GM12878 (cell line): ENCODE results near the gene B9D2.

ENCODE experiments used
- CHD2 ChIP-seq: IDR thresholded peaks from 2 replicates; pipeline ENCODE4 v1.6.1; 2011; ENCODE audit warnings: low read depth, low read length, improper control_type of control experiment, borderline replicate concordance
- CREB1 ChIP-seq: IDR thresholded peaks from 2 replicates; pipeline ENCODE4 v1.6.1; 2012; ENCODE audit warnings: low read depth, mild to moderate bottlenecking, inconsistent platforms
- EGR1 ChIP-seq, 2 experiments: IDR thresholded peaks; 1 replicate in 1 of 2; 2 replicates in 1 of 2; pipeline ENCODE4 v1.6.1; 2011 to 2012; ENCODE audit warnings: low read depth in 2 of 2, low read length in 2 of 2, borderline replicate concordance in 1 of 2, mild to moderate bottlenecking in 1 of 2, moderate library complexity in 1 of 2
- GABPA ChIP-seq: IDR thresholded peaks from 2 replicates; pipeline ENCODE4 v1.6.1; 2014; ENCODE audit warnings: antibody characterized with exemption, low read depth, mild to moderate bottlenecking, inconsistent platforms
- HDAC6 ChIP-seq: fragments of 200-600 bp; sonication (generic); IDR thresholded peaks from one replicate; pipeline ENCODE4 v1.8.0; 2017; ENCODE audit warnings: antibody characterized with exemption; ENCODE audit not compliant: unreplicated experiment
- HDGF ChIP-seq: fragments of 450-650 bp; IDR thresholded peaks from 2 replicates; pipeline ENCODE4 v1.6.1; 2016; ENCODE audit warnings: antibody characterized with exemption
- JUND ChIP-seq: IDR thresholded peaks from 2 replicates; pipeline ENCODE4 v1.6.1; 2012; ENCODE audit warnings: low read depth, mild to moderate bottlenecking, low read length, improper control_type of control experiment, moderate library complexity
- POLR2A ChIP-seq: IDR thresholded peaks from 2 replicates; pipeline ENCODE4 v1.6.1; 2011; ENCODE audit warnings: low read depth, mild to moderate bottlenecking, low read length
- SMC3 ChIP-seq: IDR thresholded peaks from 2 replicates; pipeline ENCODE4 v1.6.1; 2011; ENCODE audit warnings: low read length, improper control_type of control experiment, borderline replicate concordance
- SP1 ChIP-seq: IDR thresholded peaks from one replicate; pipeline ENCODE4 v1.6.1; 2011; ENCODE audit warnings: low read depth, low read length
- YY1 ChIP-seq: IDR thresholded peaks from 2 replicates; pipeline ENCODE4 v1.6.1; 2011; ENCODE audit warnings: low read depth, mild to moderate bottlenecking, low read length
- ZNF274 ChIP-seq: IDR thresholded peaks from one replicate; pipeline ENCODE4 v1.8.0; 2011; ENCODE audit not compliant: insufficient read length, insufficient read depth
- TF ChIP-seq, protein P1 (sequence below), 3 experiments: IDR thresholded peaks in 2 of 3; conservative IDR thresholded peaks in 1 of 3; 2 replicates each; pipeline ENCODE4 v1.5.1; 2011; ENCODE audit warnings: low read depth in 3 of 3, low read length in 3 of 3, mild to moderate bottlenecking in 3 of 3, control low read depth in 2 of 3, moderate library complexity in 2 of 3, inconsistent platforms in 1 of 3, mixed read lengths in 1 of 3; ENCODE audit not compliant: control insufficient read depth in 2 of 3, insufficient read depth in 1 of 3; ENCODE audit errors: extremely low read depth in 1 of 3
- TF ChIP-seq, protein P2 (sequence below): IDR thresholded peaks from 2 replicates; pipeline ENCODE4 v1.6.1; 2012; ENCODE audit warnings: low read depth, low read length, improper control_type of control experiment

DNA sequence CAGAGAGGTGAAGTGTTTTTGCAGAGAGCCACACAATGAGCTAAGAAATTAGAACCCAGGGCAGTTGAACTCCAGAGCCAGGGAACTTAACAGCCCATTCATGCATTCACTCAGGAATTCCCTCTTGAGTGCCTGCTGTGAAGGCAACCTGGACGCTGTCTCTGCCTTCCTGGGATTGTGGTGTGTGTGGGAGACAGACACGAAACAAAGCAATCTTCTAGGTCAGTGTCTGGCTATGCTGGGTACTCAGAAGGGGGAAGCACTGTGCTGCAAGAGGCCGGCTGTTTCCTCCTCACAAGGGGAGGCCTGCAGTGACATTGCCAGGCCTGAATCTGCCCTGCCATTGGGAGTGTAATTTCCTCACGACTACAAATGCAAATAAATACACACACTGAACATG, 43.3 kb upstream of the B9D2 start:
- TF ChIP-seq POLR2A = no peak
- no peak for TF ChIP-seq SMC3
- no peak for TF ChIP-seq CREB1
- no peak for TF ChIP-seq CHD2
- TF ChIP-seq, protein P1, sequence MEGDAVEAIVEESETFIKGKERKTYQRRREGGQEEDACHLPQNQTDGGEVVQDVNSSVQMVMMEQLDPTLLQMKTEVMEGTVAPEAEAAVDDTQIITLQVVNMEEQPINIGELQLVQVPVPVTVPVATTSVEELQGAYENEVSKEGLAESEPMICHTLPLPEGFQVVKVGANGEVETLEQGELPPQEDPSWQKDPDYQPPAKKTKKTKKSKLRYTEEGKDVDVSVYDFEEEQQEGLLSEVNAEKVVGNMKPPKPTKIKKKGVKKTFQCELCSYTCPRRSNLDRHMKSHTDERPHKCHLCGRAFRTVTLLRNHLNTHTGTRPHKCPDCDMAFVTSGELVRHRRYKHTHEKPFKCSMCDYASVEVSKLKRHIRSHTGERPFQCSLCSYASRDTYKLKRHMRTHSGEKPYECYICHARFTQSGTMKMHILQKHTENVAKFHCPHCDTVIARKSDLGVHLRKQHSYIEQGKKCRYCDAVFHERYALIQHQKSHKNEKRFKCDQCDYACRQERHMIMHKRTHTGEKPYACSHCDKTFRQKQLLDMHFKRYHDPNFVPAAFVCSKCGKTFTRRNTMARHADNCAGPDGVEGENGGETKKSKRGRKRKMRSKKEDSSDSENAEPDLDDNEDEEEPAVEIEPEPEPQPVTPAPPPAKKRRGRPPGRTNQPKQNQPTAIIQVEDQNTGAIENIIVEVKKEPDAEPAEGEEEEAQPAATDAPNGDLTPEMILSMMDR (IDR thresholded peaks at IDR 0.05 in 2 of 3, conservative IDR thresholded peaks at IDR 0.05 in 1 of 3; ENCODE audit: control insufficient read depth in 2 of 3, extremely low read depth in 1 of 3, insufficient read depth in 1 of 3, low read depth in 3 of 3, low read length in 3 of 3) = no peak
- no peak for TF ChIP-seq HDAC6
- no peak for TF ChIP-seq SP1
- TF ChIP-seq YY1 = no peak
- TF ChIP-seq, protein P2, sequence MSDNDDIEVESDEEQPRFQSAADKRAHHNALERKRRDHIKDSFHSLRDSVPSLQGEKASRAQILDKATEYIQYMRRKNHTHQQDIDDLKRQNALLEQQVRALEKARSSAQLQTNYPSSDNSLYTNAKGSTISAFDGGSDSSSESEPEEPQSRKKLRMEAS = no peak
- no peak for TF ChIP-seq EGR1 (IDR thresholded peaks at IDR 0.05; ENCODE audit: borderline replicate concordance in 1 of 2, low read depth in 2 of 2, low read length in 2 of 2)
- no peak for TF ChIP-seq HDGF
- TF ChIP-seq JUND = no peak
- TF ChIP-seq GABPA = no peak
- no peak for TF ChIP-seq ZNF274
